Lower leg skin (tissue), 4 donors: ENCODE results near the gene SLC16A8. TPM values are rescaled to one million over a fixed set of nuclear protein-coding genes. Genes with fewer than 3 reads are reported as not detected.

Experiments
- DNase-seq, 2 donors: peaks; one replicate each; pipeline ENCODE4 v3.0.0-alpha.2; 2019; ENCODE audit warnings: low spot score in 2 of 2
- H3K4me3 ChIP-seq: fragments of 200-600 bp; sonication (generic); 2 replicates; pipeline ENCODE4 v1.5.1; 2017; ENCODE audit warnings: mild to moderate bottlenecking, low read depth; ENCODE audit not compliant: poor library complexity, severe bottlenecking
- CTCF ChIP-seq, 3 donors: fragments of 450-650 bp; IDR thresholded peaks; one replicate each; pipeline ENCODE4 v1.5.1; 2016; ENCODE audit warnings: antibody characterized with exemption in 3 of 3, mild to moderate bottlenecking in 3 of 3, moderate library complexity in 2 of 3
- POLR2A ChIP-seq, 2 donors: fragments of 450-650 bp; IDR thresholded peaks; one replicate each; pipeline ENCODE4 v1.6.1; 2016 to 2017; ENCODE audit warnings: antibody characterized with exemption in 2 of 2, mild to moderate bottlenecking in 1 of 2, moderate library complexity in 1 of 2
- WGBS, 2 donors: methylation state at CpG; one replicate each; pipeline ENCODE4 v1.1.5; 2018; 5-methylcytosine and 5-hydroxymethylcytosine counted together
- intact Hi-C: fragments of 100-400 bp; cut with DNase I; formaldehyde crosslinking; loops from one replicate; pipeline ENCODE4 v1.15.0; 2023; ENCODE audit warnings: low total_unique reads
- total RNA-seq, 4 donors: library from RNA; depleted of rRNA; stranded (reverse); fragments of >200 nt; gene quantifications; one replicate each; pipeline ENCODE4 v1.1.0, GENCODE V29; 2016

Gene SLC16A8
- total RNA-seq, 4 donors from 2014 or later = 0.13 to 0.80 (median 0.33) TPM

- 94% methylated on average over 15 of the region's 15 CpGs for WGBS, 2 donors
- intact Hi-C loops = no loop called here
- TF ChIP-seq CTCF (IDR thresholded peaks at IDR 0.05) = no peak
- TF ChIP-seq POLR2A (IDR thresholded peaks at IDR 0.05) = no peak
- no peak for DNase-seq
- no peak overlapping the region for H3K4me3 ChIP-seq
Measured at GRCh38 chr22:38028344-38029130, 55.4 kb downstream of the SLC16A8 start.

Other genes with a start within 250 kb of the SLC16A8 start
- gene ANKRD54, start 239.8 kb downstream of the SLC16A8 start, total RNA-seq = 10 to 100 TPM; 36.2 to 61.6 (median 53.0) TPM
- gene EIF3L, start 234.8 kb downstream of the SLC16A8 start, total RNA-seq = 100 to 1,000 TPM; 392 to 558 (median 489) TPM
- 100 to 1,000 TPM; 124 to 150 (median 143) TPM for gene MICALL1, start 177.9 kb downstream of the SLC16A8 start, total RNA-seq
- not detected for gene C22orf23, start 130.6 kb downstream of the SLC16A8 start, total RNA-seq
- gene POLR2F, start 130.5 kb downstream of the SLC16A8 start, total RNA-seq = 10 to 100 TPM; 33.3 to 83.9 (median 57.6) TPM
- 10 to 100 TPM in 3 of 4 donors, 1 to 10 TPM in 1; 7.8 to 45.2 (median 29.7) TPM for gene SOX10, start 99.6 kb downstream of the SLC16A8 start, total RNA-seq
- 10 to 100 TPM; 35.9 to 67.6 (median 51.4) TPM for gene PICK1, start 26.8 kb downstream of the SLC16A8 start, total RNA-seq
- gene BAIAP2L2, start 26.5 kb upstream of the SLC16A8 start, total RNA-seq = 1 to 10 TPM; 1.3 to 2.3 (median 2.1) TPM
- 10 to 100 TPM; 46.0 to 88.4 (median 64.8) TPM for gene PLA2G6, start 97.6 kb upstream of the SLC16A8 start, total RNA-seq
- 100 to 1,000 TPM in 1 of 4 donors, 10 to 100 TPM in 3; 64.7 to 116 (median 82.0) TPM for gene MAFF, start 117.8 kb upstream of the SLC16A8 start, total RNA-seq
- gene TMEM184B, start 188.8 kb upstream of the SLC16A8 start, total RNA-seq = 10 to 100 TPM; 27.9 to 67.4 (median 40.7) TPM
- 100 to 1,000 TPM; 142 to 258 (median 163) TPM for gene CSNK1E, start 233.2 kb upstream of the SLC16A8 start, total RNA-seq